AG08395 (cell line): ENCODE data around the gene TEX44.
"Not testable (repeated sequence)": the region's sequence is repeated elsewhere in the genome, so short reads cannot be mapped to it uniquely, and the experiment has no call there.

Experiments
- DNase-seq: peaks from one replicate; pipeline ENCODE4 v3.0.0; 2012; ENCODE audit warnings: mixed read lengths, low spot score

TEX44 gene

DNA sequence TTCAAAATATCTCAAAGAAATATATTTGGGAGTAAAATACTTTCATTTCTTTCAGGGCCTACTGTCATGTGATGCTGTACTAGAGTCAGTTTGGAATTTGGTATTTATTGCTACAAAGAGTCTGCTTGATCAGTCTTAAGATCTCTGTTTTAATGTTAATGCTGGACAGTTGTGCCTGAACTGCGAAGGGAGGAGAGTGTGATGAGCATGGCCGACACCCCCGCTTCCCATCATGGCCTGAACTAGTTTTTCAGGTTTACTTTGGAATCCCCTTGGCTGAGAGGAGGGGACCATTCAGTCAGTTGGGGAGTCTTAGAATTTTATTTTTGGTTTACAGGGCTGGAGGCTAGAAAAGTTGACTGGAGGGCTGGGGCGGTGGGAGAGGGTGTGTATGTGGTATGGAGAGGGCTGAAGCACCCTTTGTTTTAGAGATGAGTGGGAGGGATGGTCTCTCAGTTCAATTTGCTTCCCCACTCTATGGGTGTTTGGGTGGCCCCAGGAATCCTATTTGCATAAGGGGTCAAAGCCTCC, 20.9 kb upstream of the TEX44 start:
- no peak for DNase-seq

DNA sequence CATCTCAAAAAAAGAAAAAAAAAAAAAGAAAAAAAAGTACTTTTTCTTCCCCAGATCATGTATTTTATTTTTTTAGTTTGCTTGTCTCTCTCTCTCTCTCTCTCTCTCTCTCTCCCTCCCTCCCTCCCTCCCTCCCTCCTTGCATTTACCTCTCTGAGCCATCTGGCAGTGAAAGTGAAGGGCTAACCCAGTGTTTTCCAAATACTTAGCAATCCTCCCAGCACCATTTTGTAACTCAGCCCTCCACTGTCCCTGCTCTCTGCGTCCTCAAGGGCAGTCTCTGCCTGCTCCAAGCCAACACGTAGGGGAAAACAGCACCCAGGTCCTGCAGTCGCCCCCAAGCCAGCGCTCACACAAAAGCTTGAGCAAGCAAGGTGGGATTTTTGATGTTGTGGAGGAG, 19.6 kb upstream of the TEX44 start:
- DNase-seq = no peak

DNA sequence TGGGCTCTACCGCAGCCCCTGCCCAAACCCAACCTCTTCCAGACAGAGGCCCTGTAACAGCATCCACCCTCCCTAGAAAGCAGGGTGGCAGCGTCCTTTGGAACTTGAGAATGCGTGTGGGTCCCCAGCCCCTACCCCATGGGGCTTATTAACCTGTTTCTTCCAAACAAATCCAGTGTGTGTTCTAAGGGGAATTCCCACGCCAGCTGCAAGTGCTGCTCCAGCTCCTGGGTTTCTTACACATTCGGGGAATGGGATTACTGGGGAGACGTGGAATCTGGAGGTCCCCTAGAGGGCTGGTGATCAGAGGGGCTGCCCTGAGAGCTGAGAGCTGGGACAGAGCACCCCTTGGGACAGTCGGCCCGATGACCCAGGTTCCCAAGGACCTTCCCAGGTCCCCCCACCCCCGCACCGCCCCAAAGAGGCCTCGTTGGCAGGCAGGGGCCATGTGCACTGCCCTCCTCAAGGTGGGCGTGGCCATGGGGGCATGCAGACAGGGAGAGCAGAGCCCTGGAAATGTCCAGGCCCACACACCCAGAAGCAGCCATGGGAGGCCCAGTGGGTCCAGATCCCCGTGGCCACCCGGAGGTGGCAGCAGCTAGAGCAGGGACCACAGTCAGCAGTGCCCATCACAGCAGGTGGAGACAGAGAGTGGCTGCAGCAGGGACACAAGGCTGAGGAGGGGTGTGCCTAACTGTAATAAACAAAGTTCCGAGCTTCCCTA, 18.8 kb upstream of the TEX44 start:
- no peak for DNase-seq

DNA sequence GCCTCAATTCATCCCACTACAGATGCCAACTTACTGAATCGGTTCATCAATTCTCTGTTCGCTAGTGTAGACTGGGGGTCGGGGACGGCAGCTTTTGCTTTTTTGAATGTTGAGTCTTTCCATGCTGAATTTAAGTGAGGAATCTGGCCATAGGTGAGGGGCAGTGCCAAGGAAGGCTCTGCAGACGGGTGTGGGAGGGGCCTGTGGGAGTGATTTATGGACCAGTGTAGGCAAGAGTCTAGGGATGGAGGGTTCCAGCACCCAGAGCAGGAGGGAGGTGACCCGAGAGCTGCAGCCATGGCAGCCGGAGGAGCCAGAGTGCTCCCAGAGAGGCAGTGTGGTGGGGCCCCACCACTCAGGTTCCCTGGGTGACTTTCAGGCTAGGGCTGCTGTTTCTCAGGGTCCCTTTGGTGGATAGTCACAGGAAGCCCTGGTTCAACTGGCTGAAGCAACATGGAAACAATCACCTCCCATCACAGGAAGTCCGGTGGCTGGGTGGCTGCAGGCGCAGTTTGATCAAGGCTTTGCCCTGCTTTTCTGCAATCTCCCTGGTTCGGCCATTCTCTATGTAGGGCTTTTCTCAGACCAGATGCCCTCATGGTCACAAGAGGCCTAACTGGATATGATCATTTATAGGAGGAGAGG, 16.9 kb upstream of the TEX44 start:
- no peak for DNase-seq

DNA sequence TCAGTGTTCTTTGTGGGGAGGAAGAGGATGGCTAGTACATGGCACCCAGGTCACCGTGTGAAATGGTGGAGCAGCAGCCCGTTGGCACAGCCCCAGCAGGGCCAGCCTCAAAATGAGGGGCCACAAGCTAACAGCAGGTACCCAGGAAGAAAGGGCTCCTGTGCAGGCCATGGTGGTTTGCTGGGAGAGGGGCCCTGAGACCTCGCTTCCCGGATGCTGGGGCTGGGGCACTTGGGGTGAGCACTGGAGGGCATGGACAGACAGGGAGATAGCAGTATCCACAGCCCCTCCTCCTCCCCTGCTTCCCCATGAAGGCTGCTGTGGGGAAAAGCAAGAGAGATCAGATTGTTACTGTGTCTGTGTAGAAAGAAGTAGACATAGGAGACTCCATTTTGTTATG, 16.2 kb upstream of the TEX44 start:
- no peak for DNase-seq

DNA sequence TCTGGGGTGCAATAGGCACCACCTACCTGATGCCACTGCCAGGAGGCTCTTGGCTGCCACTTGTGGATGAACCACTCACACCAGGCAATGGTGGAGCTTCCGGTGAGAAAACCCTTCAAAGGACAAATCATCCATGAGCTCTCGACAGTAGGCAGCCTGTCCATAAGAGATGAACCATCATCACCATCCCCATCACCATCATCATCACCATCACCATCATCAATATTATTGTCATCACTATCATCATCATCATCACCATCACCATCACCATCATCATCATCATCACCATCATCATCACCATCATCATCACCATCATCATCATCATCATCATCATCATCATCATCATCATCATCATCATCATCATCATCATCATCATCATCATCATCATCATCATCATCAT, 14.0 kb upstream of the TEX44 start:
- DNase-seq = not testable (repeated sequence)

DNA sequence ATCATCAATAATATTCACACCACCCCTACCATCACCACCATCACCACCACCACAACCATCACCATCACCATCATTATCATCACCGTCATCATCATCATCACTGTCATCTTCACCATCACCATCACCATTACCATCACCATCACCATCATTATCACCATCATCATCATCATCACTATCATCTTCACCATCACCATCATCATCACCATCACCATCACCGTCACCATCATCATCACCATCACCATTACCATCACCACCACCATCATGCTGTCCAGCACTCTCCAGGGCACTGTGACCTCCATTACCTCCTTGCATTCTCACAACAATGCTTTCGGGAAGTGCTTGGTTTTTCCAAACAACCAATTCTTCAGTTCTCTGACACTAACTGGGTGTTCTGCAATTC, 13.1 kb upstream of the TEX44 start:
- DNase-seq = no peak

DNA sequence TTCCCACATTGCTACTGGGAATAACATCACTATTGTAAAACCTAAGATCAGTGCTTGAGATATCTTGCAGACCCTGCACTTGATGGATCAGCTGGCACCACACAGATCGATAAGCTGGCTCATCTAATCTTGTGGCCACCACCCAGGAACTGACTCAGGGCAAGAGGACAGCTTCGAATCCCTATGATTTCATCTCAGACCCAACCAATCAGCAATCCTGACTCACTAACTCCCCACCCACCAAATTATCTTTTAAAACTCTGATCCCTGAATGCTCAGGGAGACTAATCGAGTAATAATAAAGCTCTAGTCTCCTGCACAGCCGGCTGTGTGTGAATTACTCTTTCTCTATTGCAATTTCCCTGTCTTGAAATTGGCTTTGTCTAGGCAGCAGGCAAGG, 11.3 kb upstream of the TEX44 start:
- DNase-seq = no peak

DNA sequence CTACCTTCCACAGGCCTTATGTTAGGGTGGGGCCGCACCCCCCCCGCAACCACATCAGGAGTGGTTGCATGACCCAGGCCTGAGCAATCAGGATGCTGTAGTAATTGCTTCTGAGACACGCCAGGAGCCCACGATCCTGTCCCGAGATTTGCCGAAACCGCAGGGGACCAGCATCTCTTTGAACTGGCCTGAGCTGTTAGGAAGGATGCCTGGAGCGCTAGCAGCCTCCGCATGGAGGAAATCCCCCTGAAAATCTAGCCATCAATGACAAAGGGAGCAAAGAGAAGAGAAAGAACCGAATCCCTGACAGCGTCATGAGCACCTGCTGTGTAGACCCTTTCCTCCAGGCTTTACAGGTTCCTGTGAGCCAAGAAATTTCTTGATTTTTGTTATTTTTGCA, 8.7 kb upstream of the TEX44 start:
- DNase-seq = no peak

DNA sequence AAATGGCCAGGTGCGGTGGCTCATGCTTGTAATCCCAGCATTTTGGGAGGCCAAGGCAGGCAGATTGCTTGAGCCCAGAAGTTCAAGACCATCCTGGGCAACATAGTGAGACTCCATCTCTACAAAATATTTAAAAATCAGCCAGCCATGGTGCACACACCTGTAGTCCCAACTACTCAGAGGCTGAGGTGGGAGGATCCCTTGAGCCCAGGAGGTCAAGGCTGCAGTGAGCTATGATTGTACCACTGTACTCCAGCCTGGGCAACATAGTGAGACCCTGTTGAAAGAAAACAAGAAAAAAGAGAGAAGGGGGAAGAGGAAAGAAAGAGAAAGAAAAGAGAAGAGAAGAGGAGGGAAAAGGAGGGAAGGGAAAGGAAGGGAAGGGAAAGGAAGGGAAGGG, 4.9 kb upstream of the TEX44 start:
- DNase-seq = not testable (repeated sequence)

DNA sequence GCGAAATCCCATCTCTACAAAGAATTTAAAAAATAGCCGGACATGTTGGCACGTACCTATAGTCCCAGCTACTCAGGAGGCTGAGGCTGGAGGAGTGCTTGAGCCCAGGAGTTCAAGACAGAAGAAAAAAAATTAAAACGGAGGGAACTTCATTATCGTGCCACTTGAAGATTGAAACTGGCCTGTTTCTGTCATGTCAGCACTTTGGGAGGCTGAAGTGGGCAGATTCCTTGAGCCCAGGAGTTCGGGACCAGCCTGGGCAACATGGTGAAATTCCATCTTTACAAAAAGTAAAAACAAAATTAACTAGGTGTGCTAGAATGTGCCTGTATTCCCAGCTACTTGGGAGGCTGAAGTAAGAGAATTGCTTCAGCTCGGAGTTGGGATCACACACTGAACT, 3.0 kb upstream of the TEX44 start:
- DNase-seq = no peak

DNA sequence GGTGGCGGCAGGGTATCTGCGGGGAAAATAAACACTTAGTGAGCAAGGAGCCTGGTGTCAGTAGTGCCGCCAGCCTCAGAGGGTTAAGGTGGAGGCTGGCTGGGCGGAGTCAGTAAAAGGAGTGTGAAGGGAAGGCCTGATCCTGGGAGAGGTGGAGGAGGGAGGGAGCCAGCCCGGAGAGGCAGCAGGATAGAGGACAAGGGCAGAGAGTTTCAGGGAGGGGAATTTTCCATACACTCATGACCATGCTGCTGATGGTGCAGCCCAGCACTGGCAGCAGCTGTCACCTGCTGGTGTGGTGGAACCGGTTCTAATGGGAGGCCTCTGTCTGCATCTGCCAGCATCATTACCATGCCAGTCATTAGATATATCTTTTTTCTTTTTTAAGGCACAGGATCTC, 2.0 kb upstream of the TEX44 start:
- no peak for DNase-seq

DNA sequence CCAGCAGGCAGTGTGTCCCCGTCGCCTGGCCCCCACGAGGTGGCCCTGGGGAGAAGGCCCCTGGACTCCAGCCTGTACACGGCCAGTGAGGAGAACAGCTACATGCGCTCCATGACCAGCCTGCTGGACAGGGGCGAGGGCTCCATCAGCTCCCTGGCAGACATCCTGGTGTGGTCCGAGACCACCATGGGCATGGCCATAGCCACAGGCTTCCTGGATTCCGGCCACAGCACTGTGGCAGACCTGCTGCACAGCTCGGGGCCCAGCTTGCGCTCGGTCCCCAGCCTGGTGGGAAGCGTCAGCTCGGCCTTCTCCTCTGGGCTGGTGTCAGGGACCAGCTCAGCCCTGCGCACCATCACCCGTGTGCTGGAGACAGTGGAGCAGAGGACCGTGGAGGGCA, 1.0 kb downstream of the TEX44 start:
- DNase-seq = no peak

DNA sequence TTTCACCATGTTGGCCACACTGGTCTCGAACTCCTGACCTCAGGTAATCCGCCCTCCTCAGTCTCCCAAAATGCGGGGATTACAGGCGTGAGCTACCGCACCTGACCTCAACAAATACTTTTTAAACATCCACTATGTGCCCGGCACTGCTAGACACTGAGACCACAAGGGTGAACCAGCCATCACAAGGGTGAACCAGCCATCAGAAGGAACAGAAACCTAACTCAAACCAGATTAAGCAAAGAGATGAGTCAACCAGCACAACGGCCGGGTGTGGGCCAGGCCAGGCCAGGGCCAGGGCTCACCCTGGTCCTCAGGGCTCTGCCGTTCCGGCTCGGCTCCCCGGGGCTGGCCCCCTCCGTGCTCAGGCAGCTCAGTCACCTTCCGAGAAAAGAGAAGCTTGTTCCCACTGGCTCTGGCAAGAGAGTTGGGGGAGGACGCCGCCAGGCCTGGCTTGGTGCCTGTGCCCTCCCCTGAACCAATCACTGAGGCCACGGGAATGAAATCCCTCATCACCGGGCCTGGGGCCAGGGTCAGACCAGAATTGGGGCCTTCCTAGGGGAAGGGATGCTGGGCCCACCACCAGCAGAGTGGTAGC, 4.4 kb downstream of the TEX44 start:
- DNase-seq = peak; percentile 65

DNA sequence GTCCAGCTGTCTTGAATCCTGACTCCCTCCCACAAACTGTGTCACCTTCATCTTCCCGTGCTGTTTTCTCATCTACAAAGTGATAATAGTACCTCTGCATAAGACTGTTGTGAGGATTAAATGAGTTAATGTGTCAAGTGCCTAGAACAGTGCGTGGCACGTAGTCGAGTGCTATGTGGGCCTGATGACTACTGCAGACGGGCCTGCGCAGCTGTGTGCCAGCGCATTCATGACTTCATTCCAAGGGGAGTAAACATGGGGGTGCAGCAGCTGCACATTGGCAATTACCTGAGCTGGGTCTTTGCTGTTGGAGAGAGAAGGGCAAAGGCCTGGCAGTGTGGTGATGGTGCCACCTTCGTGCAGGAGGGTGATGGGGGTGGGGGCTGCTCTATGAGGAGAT, 5.0 kb downstream of the TEX44 start:
- DNase-seq = no peak

DNA sequence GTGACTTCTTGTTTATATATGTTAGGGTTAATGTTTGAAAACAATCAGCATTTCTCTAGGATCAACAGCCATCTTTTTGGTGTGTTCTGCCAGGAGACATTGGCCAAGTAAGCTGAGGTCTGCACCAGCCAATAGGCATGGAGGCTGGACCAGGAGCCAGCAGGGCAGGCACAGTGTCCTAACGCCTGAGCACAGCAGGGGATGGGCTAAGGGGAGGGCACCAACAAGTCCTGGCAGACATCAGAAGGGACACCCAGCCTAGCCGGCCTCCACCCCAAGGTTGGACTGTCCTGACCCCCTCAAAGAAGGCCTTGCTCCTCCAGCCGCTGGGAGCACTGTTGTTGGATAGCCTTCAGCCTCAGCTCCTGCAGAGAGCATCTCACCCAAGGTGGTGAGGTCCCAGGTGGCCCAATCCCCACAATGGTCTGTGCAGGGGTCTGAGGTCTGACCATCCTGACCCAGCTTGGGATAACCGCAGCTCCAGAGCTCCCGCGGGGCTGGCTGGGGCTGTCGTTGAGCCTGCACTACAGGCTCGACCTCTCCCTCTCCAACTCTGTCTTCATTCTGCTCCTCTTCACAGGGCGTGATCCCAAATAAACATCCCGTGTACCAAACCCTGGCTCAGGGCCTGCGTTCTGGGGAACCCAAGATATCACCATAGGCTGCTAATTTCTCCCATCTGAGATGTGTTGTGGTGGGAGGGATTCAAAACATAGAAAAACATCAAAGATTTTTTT, 8.1 kb downstream of the TEX44 start:
- DNase-seq = no peak

DNA sequence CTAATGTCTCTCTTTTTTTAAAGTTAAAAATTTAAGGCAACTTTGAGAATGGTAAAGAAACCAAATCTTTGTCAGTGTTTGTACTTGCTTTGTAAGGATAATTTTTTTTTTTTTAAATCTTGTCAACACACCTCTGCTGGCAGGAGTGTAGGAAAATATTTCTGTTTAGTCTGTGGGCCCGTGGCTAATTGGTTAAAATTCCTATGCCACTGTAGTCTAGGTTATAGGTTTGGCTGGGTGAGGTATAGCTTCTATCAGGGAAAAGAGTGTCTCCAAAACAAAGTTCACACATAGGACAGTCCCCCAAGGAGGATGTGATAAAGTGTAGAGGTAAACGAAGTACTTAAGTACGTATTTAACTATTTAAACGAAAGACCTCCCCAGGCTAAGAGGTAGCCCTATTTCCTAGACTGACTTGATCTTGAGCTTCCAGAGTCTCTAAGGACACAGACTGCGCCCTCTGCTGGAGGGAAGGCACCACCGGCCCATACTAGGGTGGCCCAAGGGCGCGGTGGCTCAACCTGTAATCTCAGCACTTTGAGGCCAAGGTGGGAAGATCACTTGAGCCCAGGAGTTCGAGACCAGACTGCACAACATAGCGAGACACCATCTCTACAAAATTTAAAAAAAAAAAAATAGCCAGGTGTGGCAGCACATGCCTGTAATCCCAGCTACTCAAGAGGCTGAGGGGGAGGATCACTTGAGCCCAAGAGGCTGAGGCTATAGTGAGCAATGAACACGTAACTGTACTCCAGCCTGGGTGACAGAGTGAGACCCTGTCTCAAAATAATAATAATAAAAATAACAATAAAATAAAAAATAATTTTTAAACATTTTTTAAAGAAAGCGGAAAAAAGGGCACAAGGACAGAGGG, 8.9 kb downstream of the TEX44 start:
- peak; percentile 76 for DNase-seq

DNA sequence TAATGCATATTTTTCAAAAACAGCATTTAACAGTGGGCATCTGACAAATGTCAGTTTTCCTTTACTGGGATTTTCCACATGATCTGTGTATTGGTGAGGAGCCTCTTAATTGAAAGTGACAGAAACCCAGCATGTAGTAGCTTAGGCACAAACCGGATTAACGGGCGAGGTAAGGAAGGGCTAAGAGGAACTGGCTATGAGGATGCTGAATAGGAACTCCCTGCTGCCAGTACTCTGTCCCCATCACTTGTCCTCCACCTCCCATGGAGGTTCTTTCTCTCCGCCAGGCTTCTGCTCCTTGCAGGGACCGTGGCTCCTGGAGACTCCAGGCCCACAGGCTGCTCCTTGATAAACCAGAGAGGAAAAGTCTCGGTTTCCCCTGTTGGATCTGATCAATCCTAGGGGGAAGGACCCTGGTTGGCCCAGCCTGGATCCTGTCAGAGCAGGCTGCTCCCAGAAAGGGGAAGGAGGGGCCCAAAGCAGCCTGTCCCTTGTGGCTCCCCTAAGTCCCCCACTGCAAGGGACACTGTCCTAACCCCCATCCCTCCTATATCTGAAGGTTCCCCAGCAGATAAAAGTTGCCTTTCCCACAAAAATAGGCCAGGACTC, 10.3 kb downstream of the TEX44 start:
- DNase-seq = no peak

DNA sequence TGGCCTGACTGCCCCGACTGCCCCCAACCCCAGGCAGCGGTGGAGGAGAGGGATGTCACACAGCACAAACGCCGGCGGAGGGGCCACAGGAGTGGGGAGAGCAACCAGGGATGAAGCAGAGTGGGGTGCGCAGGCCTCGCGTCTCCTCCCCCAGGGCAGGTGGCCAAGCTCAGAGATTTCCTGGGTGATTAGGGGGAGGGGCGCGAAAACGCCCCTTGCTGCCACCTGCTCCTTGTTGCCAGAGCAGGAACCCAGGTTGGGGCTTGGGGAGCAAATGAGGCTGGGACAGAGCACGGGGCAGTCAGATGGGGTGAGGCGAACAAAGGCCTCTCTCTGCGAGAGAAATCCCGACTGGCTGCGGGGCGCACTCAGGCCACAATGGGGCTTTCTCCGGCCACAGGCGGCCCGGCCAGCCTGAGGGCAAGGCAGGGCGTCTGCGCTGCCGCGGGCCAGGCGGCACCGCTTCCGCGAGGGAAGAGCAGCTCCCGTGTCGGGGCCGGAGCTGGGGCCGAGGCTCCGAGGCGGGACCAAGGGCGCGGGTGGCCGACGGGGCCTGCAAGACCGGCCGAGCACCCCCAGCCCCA, 11.5 kb downstream of the TEX44 start:
- no peak for DNase-seq

DNA sequence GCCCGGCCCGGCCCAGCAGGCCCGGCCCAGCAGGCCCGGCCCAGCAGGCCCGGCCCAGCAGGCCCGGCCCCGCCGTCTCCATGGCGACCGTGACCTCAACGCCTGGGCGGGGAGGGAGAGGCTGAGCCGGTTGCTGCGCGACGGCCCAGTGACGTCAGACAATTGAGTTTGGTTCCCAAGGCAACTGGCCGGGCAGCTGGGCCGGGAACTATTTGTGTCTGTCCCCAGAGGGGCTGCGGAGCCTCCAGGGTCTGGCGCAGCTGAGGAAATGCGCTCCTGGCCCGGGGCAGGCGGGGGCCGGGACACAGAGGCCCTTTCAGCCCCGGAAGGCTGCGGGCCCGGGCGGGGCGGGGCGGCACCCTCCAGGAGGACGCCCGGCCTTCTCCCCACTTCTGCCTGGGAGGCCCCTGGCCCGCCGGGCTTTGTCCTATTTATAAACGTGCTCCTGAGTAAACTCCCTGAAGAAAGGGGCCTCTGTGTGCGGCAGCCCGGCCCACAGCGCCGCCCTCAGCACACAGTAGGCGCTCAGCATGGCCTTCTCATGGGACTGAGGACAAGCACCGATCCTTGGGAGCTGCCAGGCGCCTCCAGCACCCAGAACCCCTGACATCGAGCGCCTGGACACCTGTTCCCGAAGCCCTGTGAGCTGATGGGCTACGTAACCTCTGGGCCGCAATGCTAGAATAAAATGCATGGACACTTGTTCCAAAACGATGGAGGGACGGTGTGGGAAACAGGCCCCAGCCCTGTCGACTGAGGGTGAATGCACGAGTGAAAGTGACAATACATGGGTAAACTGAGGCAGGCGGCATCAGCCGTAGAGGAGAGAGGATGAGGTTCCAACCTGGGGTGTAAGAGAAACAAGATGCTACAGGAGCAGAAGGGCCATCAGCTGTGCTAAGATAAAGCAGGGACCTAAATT, 12.3 kb downstream of the TEX44 start:
- DNase-seq = peak; percentile 99
